Astrocyte (in vitro differentiated cells and primary cell): ENCODE data around the gene COL23A1.

Experiments
- CTCF ChIP-seq: IDR thresholded peaks from 2 replicates; pipeline ENCODE4 v1.5.1; 2011; ENCODE audit warnings: low read depth, mild to moderate bottlenecking, inconsistent platforms, low read length, moderate library complexity; ENCODE audit not compliant: insufficient read depth
- EZH2 ChIP-seq: IDR thresholded peaks from 2 replicates; pipeline ENCODE4 v1.6.1; 2012; ENCODE audit warnings: mild to moderate bottlenecking, low read length, inconsistent platforms; ENCODE audit not compliant: insufficient read depth

DNA sequence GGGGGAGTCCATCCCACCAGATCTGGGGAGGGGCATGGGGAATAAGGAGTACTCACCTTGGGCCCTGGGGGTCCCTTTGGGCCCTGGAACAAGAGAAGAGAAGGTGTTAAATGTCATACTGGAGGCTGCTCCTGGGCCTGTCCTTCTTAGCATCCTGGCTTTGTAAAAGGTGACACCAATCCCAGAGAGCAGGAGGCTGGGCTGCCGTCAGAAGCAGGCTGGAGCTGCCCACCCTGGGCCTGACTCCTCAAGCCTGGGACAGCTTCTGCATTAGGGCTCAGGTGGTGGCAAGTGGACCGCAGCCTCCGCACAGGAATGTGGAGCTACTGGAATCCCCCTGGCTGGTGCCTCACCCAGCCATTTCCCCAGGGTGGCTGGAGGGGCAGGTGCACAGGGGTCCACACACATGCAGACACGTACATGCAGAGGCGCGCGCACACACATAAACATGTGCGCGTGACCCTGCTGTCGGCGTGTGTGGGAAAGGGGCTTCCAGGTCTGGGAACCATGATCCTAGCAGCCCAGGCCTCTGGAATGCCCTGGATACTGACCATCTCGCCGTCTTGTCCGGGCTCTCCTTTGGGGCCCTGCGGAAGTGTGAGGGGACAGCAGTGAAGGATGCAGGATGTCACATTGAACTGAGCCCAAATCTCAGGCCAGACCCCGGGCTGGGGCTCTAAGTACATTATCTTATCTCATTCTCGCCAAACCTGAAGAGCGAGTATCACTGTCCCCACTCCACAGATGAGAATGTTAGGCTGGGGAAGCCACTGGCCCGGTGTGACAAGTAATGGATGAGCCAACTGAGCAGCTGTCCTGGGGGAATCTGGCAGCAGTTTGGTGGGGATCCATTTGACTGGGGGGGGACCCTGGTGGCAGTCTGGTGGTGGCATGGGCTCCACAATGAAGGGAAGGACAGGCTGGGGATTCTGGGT, 328.3 kb downstream of the COL23A1 start:
- TF ChIP-seq CTCF (no peak), EZH2 (no peak)
